Measurements from ENCODE around the gene ARHGEF4.
A peak's percentile ranks its signal among the peaks of the same experiment; 100 is the strongest.
"Not testable (repeated sequence)": the region's sequence is repeated elsewhere in the genome, so short reads cannot be mapped to it uniquely, and the experiment has no call there.

ARHGEF4 gene

GRCh38 chr2:131077966-131078365, 241.3 kb downstream of the ARHGEF4 start:
- TF ChIP-seq CTCF (IDR thresholded peaks at IDR 0.05; ENCODE audit: insufficient read depth, low read depth, low read length, missing control alignments): no peak
- DNase-seq (ENCODE audit: low read depth): no peak
- H3K4me3 ChIP-seq (ENCODE audit: low read depth, low read length): no peak overlapping the region

DNA sequence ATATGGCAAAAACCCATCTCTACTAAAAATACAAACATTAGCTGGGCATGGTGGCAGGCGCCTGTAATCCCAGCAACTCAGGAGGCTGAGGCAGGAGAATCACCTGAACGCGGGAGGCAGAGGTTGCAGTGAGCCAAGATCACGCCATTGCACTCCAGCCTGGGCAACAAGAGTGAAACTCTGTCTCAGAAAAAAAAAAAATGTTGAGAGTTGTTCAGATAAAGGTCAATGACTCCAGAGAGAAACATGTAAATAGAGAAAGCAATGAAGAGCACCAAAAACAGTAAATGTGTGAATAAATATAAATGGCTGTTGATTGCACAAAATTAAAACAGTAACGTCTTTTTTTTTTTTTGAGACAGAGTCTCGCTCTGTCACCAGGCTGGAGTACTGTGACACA, 243.2 kb downstream of the ARHGEF4 start:
- not testable (repeated sequence) for DNase-seq (ENCODE audit: low read depth); H3K4me3 ChIP-seq (ENCODE audit: low read depth, low read length)

GRCh38 chr2:131081190-131081589, 244.5 kb downstream of the ARHGEF4 start:
- DNase-seq (ENCODE audit: low read depth): no peak
- no peak overlapping the region for H3K4me3 ChIP-seq (ENCODE audit: low read depth, low read length)
- no peak for TF ChIP-seq CTCF (IDR thresholded peaks at IDR 0.05; ENCODE audit: insufficient read depth, low read depth, low read length, missing control alignments)

DNA sequence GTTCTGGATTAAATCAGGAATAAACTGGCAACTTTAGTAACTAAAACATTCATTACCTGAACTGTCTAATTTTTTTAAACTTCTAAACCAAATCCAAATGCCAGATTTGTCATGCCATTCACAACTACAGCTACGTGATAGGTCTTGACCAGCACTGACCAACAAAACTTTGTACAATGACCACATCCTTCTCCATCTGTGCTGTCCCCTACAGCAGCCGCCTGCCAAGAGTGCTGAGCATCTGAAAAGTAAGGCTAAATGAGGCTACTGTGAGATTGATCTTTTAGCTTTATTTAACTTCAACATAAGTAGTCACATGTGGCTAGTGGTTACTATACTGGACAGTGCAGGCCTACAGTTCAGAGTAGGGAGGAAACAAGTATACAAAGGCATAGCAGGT, 248.9 kb downstream of the ARHGEF4 start:
- no peak for DNase-seq (ENCODE audit: low read depth)
- no peak overlapping the region for H3K4me3 ChIP-seq (ENCODE audit: low read depth, low read length)
- no peak for TF ChIP-seq CTCF (IDR thresholded peaks at IDR 0.05; ENCODE audit: insufficient read depth, low read depth, low read length, missing control alignments)

GRCh38 chr2:131092458-131093005, 255.8 kb downstream of the ARHGEF4 start:
- no peak for DNase-seq (ENCODE audit: low read depth)
- peak overlapping the region; percentile 94 for H3K4me3 ChIP-seq (ENCODE audit: low read depth, low read length)

DNA sequence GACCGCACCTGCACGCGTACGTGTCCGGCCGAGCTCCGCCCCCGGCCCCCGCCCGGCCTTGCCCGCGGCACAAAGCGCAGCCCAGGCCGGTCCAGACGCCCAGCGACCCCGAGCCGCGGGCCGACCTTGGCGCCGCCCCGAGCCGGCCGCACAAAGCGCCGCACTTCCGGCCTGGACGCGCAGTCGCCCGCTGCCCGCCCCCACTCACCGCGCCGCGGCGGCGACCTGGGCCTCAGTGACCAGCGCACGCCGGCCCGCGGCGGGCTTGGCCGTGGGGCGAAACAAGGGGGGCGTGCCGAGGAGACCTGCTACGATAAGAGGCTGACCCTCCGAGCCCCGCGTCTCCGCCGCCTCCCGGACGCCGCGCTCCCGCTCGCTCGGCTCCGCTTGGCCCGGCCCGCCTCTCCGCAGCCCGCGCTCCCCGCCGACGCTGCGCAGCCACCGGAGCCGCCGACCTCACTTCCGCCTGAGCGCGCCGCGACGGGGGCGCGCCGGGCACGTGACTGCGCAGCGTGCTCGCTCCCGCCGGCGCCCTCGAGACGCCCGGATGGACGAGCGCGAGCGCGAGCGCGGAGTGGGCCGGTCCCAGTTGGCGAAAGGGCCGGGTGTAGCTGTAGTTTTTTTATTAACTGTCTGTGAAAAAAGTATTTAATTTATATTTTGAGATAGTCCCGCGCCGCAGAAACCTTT, 256.4 kb downstream of the ARHGEF4 start, which contains the start of gene FAM168B:
Gene FAM168B (minus strand): TSS at position 455 of the 690 bp plus-strand sequence. CDS start 10,814 bp downstream, outside the sequence.
- no peak for TF ChIP-seq CTCF (IDR thresholded peaks at IDR 0.05; ENCODE audit: insufficient read depth, low read depth, low read length, missing control alignments)
- peak within 1 kb of the TSS; percentile 94 for H3K4me3 ChIP-seq (ENCODE audit: low read depth, low read length)
- peak; percentile 94 for DNase-seq (ENCODE audit: low read depth)

More at GRCh38 chr2:131092458-131093005, 255.8 kb downstream of the ARHGEF4 start:
- no peak for TF ChIP-seq CTCF (IDR thresholded peaks at IDR 0.05; ENCODE audit: insufficient read depth, low read depth, low read length, missing control alignments)

- no peak for DNase-seq (ENCODE audit: low read depth)
- TF ChIP-seq CTCF (IDR thresholded peaks at IDR 0.05; ENCODE audit: insufficient read depth, low read depth, low read length, missing control alignments): no peak
- H3K4me3 ChIP-seq (ENCODE audit: low read depth, low read length): peak overlapping the region; percentile 83
Measured at GRCh38 chr2:131093696-131094462, 257.2 kb downstream of the ARHGEF4 start.
